GM12878 (cell line): Measurements from ENCODE around the gene LRIG2. TPM values are rescaled to one million over a fixed set of nuclear protein-coding genes. Genes with fewer than 3 reads are reported as not detected.

Experiments
- BACH1 ChIP-seq: fragments of 450-650 bp; IDR thresholded peaks from 2 replicates; pipeline ENCODE4 v1.6.1; 2017; ENCODE audit warnings: mild to moderate bottlenecking, borderline replicate concordance
- BCL11A ChIP-seq: IDR thresholded peaks from 2 replicates; pipeline ENCODE4 v1.6.1; 2011; ENCODE audit warnings: low read depth, low read length
- CHD4 ChIP-seq: fragments of 200-600 bp; sonication (generic); IDR thresholded peaks from 2 replicates; pipeline ENCODE4 v1.6.1; 2016; ENCODE audit warnings: mild to moderate bottlenecking
- GATAD2B ChIP-seq: fragments of 450-650 bp; conservative IDR thresholded peaks from 2 replicates; pipeline ENCODE4 v1.6.1; 2017; ENCODE audit warnings: low read depth, mild to moderate bottlenecking, moderate library complexity
- IKZF1 ChIP-seq: fragments of 450-650 bp; conservative IDR thresholded peaks from 2 replicates; pipeline ENCODE4 v1.6.1; 2017; ENCODE audit warnings: antibody characterized with exemption, mild to moderate bottlenecking
- MEF2B ChIP-seq: fragments of 450-650 bp; IDR thresholded peaks from 2 replicates; pipeline ENCODE4 v1.6.1; 2018; ENCODE audit warnings: mild to moderate bottlenecking, moderate library complexity; ENCODE audit not compliant: partially characterized antibody, poor library complexity, severe bottlenecking
- MXI1 ChIP-seq: fragments of 150-350 bp; IDR thresholded peaks from 2 replicates; pipeline ENCODE4 v1.6.1; 2011; ENCODE audit warnings: low read depth, mild to moderate bottlenecking, inconsistent platforms, low read length, improper control_type of control experiment
- NR2C1 ChIP-seq: fragments of 450-650 bp; IDR thresholded peaks from 2 replicates; pipeline ENCODE4 v1.6.1; 2017; ENCODE audit warnings: antibody characterized with exemption, mild to moderate bottlenecking, moderate library complexity
- NRF1 ChIP-seq: conservative IDR thresholded peaks from 2 replicates; pipeline ENCODE4 v1.6.1; 2011; ENCODE audit warnings: mild to moderate bottlenecking, low read depth, low read length, improper control_type of control experiment
- PAX5 ChIP-seq: IDR thresholded peaks from 2 replicates; pipeline ENCODE4 v1.6.1; 2011; ENCODE audit warnings: low read depth, low read length, borderline replicate concordance
- PML ChIP-seq: IDR thresholded peaks from 2 replicates; pipeline ENCODE4 v1.6.1; 2012; ENCODE audit warnings: low read length, inconsistent platforms
- POLR2A ChIP-seq: IDR thresholded peaks from 2 replicates; pipeline ENCODE4 v1.6.1; 2011; ENCODE audit warnings: low read depth, mild to moderate bottlenecking, low read length
- RB1 ChIP-seq: fragments of 450-650 bp; formaldehyde crosslinking; IDR thresholded peaks from 2 replicates; pipeline ENCODE4 v1.6.1; 2017; ENCODE audit warnings: mild to moderate bottlenecking, borderline replicate concordance
- SUPT20H ChIP-seq: IDR thresholded peaks from 2 replicates; pipeline ENCODE4 v1.6.1; 2011; ENCODE audit warnings: low read depth, mild to moderate bottlenecking, low read length, moderate library complexity, borderline replicate concordance; ENCODE audit not compliant: control insufficient read depth
- ZNF622 ChIP-seq: fragments of 450-650 bp; IDR thresholded peaks from 2 replicates; pipeline ENCODE4 v1.6.1; 2017; ENCODE audit warnings: mild to moderate bottlenecking, inconsistent platforms
- polyA plus RNA-seq, 11 experiments: library from polyadenylated mRNA; depleted of rRNA in 4 of 11; unstranded in 6 of 11; stranded (reverse) in 5 of 11; fragments of >200 nt; fragmentation: Nextera tagmentation in 4 of 11; fragmentation: Illumina TruSeq in 1 of 11; extraction: Ambion mirVana in 4 of 11; extraction: Trizol in 1 of 11; gene quantifications; 1 replicate in 1 of 11; 2 replicates in 10 of 11; pipeline versions ENCODE4 v1.2.1 to v1.2.3, GENCODE V29; 2011 to 2016; ENCODE audit warnings: inconsistent platforms in 2 of 11, missing spikeins in 2 of 11, low read depth in 1 of 11
- total RNA-seq, 4 experiments: library from RNA; depleted of rRNA in 3 of 4; stranded (reverse); fragments of >200 nt in 3 of 4; fragmentation: Illumina TruSeq in 1 of 4; extraction: Trizol in 1 of 4; gene quantifications; 2 replicates each; pipeline versions ENCODE4 v1.2.1 to v1.2.3, GENCODE V29; 2013 to 2021
- TF ChIP-seq, protein P1 (sequence below): fragments of 450-650 bp; IDR thresholded peaks from 2 replicates; pipeline ENCODE4 v1.6.1; 2016; ENCODE audit warnings: mild to moderate bottlenecking
- TF ChIP-seq, protein P2 (sequence below): fragments of 450-650 bp; formaldehyde crosslinking; IDR thresholded peaks from 2 replicates; pipeline ENCODE4 v1.5.0; 2022; ENCODE audit warnings: mild to moderate bottlenecking, missing genetic modification characterization
- TF ChIP-seq, protein P3 (sequence below): fragments of 450-650 bp; formaldehyde crosslinking; IDR thresholded peaks from 2 replicates; pipeline ENCODE4 v1.4.0; 2022; ENCODE audit warnings: mild to moderate bottlenecking, moderate library complexity
- TF ChIP-seq, protein P4 (sequence below): fragments of 150-350 bp; IDR thresholded peaks from 2 replicates; pipeline ENCODE4 v1.6.1; 2014; ENCODE audit warnings: mild to moderate bottlenecking, low read depth, low read length

Gene LRIG2
- total and polyA plus RNA-seq, 10 of the 15 experiments (the other 5 are each of a cell fraction or from before 2014, with no cell fraction given): 0.77 to 11.8 (median 5.1) TPM

DNA sequence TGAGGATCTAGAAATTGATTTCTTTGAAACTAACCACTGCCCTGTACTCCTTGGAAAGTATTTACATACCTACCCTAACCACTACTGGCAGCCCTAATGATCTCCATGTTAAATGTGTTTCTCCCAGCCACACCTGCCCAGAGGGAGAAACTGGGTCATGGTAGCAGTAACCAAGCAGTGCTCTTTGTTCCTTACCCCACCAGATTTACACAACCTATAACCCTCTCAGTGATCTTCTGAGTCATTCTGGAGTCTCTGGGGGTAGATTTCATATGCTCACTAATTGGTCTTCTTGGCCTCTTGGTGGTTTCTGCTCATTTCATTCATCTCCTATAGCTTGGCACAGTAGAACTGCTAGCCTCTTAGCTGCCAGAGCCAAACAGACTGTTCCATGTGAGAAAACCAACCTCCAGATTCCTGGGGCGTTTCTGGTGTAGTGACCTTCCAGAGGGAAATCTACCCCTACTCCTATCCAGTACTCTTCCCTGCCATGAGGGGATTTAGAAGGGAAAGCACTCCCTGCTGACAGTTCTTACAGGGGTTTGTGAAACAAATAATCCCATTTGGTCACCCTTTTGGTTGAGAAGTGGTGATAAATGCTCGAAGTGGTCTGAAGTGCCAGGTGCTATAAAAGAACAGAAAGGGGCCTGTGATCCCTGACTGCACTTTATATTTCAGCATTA, 36.2 kb upstream of the LRIG2 start (continued):
- TF ChIP-seq GATAD2B (0 out of 2 replicates have a peak, but pooled peaks have one; percentile 35), MEF2B (peak; percentile 68), NRF1 (no peak), BCL11A (peak; percentile 88), SUPT20H (no peak), CHD4 (no peak), POLR2A (no peak), ZNF622 (no peak), NR2C1 (no peak), BACH1 (no peak), PML (no peak), IKZF1 (peak; percentile 72), RB1 (no peak), MXI1 (no peak), PAX5 (0 out of 2 replicates have a peak, but pooled peaks have one; percentile 14)
- TF ChIP-seq, protein P1, sequence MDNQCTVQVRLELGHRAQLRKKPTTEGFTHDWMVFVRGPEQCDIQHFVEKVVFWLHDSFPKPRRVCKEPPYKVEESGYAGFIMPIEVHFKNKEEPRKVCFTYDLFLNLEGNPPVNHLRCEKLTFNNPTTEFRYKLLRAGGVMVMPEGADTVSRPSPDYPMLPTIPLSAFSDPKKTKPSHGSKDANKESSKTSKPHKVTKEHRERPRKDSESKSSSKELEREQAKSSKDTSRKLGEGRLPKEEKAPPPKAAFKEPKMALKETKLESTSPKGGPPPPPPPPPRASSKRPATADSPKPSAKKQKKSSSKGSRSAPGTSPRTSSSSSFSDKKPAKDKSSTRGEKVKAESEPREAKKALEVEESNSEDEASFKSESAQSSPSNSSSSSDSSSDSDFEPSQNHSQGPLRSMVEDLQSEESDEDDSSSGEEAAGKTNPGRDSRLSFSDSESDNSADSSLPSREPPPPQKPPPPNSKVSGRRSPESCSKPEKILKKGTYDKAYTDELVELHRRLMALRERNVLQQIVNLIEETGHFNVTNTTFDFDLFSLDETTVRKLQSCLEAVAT: 0 out of 2 replicates have a peak, but pooled peaks have one; percentile 25
- TF ChIP-seq, protein P2, sequence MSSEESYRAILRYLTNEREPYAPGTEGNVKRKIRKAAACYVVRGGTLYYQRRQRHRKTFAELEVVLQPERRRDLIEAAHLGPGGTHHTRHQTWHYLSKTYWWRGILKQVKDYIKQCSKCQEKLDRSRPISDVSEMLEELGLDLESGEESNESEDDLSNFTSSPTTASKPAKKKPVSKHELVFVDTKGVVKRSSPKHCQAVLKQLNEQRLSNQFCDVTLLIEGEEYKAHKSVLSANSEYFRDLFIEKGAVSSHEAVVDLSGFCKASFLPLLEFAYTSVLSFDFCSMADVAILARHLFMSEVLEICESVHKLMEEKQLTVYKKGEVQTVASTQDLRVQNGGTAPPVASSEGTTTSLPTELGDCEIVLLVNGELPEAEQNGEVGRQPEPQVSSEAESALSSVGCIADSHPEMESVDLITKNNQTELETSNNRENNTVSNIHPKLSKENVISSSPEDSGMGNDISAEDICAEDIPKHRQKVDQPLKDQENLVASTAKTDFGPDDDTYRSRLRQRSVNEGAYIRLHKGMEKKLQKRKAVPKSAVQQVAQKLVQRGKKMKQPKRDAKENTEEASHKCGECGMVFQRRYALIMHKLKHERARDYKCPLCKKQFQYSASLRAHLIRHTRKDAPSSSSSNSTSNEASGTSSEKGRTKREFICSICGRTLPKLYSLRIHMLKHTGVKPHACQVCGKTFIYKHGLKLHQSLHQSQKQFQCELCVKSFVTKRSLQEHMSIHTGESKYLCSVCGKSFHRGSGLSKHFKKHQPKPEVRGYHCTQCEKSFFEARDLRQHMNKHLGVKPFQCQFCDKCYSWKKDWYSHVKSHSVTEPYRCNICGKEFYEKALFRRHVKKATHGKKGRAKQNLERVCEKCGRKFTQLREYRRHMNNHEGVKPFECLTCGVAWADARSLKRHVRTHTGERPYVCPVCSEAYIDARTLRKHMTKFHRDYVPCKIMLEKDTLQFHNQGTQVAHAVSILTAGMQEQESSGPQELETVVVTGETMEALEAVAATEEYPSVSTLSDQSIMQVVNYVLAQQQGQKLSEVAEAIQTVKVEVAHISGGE (CRISPR knock-in tag): no peak
- TF ChIP-seq, protein P3, sequence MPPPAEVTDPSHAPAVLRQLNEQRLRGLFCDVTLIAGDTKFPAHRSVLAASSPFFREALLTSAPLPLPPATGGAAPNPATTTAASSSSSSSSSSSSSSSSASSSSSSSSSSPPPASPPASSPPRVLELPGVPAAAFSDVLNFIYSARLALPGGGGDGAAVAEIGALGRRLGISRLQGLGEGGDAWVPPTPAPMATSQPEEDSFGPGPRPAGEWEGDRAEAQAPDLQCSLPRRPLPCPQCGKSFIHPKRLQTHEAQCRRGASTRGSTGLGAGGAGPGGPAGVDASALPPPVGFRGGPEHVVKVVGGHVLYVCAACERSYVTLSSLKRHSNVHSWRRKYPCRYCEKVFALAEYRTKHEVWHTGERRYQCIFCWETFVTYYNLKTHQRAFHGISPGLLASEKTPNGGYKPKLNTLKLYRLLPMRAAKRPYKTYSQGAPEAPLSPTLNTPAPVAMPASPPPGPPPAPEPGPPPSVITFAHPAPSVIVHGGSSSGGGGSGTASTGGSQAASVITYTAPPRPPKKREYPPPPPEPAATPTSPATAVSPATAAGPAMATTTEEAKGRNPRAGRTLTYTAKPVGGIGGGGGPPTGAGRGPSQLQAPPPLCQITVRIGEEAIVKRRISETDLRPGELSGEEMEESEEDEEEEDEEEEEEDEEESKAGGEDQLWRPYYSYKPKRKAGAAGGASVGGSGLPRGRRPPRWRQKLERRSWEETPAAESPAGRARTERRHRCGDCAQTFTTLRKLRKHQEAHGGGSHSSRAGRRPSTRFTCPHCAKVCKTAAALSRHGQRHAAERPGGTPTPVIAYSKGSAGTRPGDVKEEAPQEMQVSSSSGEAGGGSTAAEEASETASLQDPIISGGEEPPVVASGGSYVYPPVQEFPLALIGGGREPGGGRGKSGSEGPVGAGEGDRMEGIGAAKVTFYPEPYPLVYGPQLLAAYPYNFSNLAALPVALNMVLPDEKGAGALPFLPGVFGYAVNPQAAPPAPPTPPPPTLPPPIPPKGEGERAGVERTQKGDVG (CRISPR knock-in tag): no peak
- TF ChIP-seq, protein P4, sequence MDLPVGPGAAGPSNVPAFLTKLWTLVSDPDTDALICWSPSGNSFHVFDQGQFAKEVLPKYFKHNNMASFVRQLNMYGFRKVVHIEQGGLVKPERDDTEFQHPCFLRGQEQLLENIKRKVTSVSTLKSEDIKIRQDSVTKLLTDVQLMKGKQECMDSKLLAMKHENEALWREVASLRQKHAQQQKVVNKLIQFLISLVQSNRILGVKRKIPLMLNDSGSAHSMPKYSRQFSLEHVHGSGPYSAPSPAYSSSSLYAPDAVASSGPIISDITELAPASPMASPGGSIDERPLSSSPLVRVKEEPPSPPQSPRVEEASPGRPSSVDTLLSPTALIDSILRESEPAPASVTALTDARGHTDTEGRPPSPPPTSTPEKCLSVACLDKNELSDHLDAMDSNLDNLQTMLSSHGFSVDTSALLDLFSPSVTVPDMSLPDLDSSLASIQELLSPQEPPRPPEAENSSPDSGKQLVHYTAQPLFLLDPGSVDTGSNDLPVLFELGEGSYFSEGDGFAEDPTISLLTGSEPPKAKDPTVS: no peak
